HepG2 (cell line): ENCODE measurements around the gene NT5M. TPM values are rescaled to one million over a fixed set of nuclear protein-coding genes. Genes with fewer than 3 reads are reported as not detected.

Source experiments
- CHCHD3 ChIP-seq: sonication (generic); formaldehyde crosslinking; IDR thresholded peaks from 2 replicates; pipeline ENCODE4 v1.8.0; 2022; ENCODE audit warnings: mild to moderate bottlenecking, missing genetic modification reagents, moderate library complexity
- ETV6 ChIP-seq: sonication (generic); formaldehyde crosslinking; conservative IDR thresholded peaks from 2 replicates; pipeline ENCODE4 v1.4.0; 2020; ENCODE audit warnings: missing genetic modification reagents
- KDM5B ChIP-seq: sonication (generic); formaldehyde crosslinking; IDR thresholded peaks from 2 replicates; pipeline ENCODE4 v1.4.0; 2020; ENCODE audit warnings: missing genetic modification reagents, mild to moderate bottlenecking, borderline replicate concordance
- KMT2A ChIP-seq: sonication (generic); formaldehyde crosslinking; IDR thresholded peaks from 2 replicates; pipeline ENCODE4 v1.4.0; 2020; ENCODE audit warnings: missing genetic modification reagents
- MYC ChIP-seq: sonication (generic); formaldehyde crosslinking; IDR thresholded peaks from 2 replicates; pipeline ENCODE4 v1.9.0; 2021; ENCODE audit warnings: missing genetic modification reagents, borderline replicate concordance
- SOX13 ChIP-seq, 3 experiments: fragments of 450-650 bp in 1 of 3; sonication (generic) in 1 of 3; formaldehyde crosslinking in 1 of 3; IDR thresholded peaks in 2 of 3; conservative IDR thresholded peaks in 1 of 3; 2 replicates each; pipeline versions ENCODE4 v1.5.0 to v1.6.1; 2016 to 2020; ENCODE audit warnings: antibody characterized with exemption in 1 of 3, mild to moderate bottlenecking in 1 of 3, missing compliant biosample characterization in 1 of 3, missing genetic modification reagents in 1 of 3, moderate library complexity in 1 of 3
- TCF7 ChIP-seq: sonication (generic); IDR thresholded peaks from 2 replicates; pipeline ENCODE4 v1.6.1; 2016; ENCODE audit warnings: antibody characterized with exemption, low read depth
- U2AF2 ChIP-seq: fragments of 200-400 bp; formaldehyde crosslinking; IDR thresholded peaks from 2 replicates; pipeline ENCODE4 v1.6.1; 2017; ENCODE audit warnings: low read depth, mild to moderate bottlenecking, low read length
- XRCC5 ChIP-seq: fragments of 200-400 bp; formaldehyde crosslinking; optimal IDR thresholded peaks from 2 replicates; pipeline ENCODE3; 2017; ENCODE audit warnings: mild to moderate bottlenecking, low read length
- ZBTB38 ChIP-seq: sonication (generic); formaldehyde crosslinking; IDR thresholded peaks from 2 replicates; pipeline ENCODE4 v1.5.1; 2020; ENCODE audit warnings: mild to moderate bottlenecking, missing genetic modification reagents
- ZNF451 ChIP-seq: sonication (generic); formaldehyde crosslinking; IDR thresholded peaks from 2 replicates; pipeline ENCODE4 v1.5.0; 2020; ENCODE audit warnings: mild to moderate bottlenecking, missing genetic modification reagents
- polyA plus RNA-seq, 8 experiments: library from polyadenylated mRNA; depleted of rRNA in 3 of 8; stranded (reverse) in 7 of 8; unstranded in 1 of 8; fragments of >200 nt; fragmentation: Illumina TruSeq in 4 of 8; extraction: Trizol in 4 of 8; gene quantifications; 2 replicates each; pipeline versions ENCODE4 v1.2.1 to v1.2.3, GENCODE V29; 2011 to 2016; ENCODE audit warnings: low read depth in 4 of 8, missing spikeins in 1 of 8, mixed read lengths in 1 of 8; ENCODE audit not compliant: insufficient read depth in 1 of 8
- total RNA-seq, 5 experiments: library from RNA; depleted of rRNA; stranded (reverse); fragments of >200 nt; fragmentation: Illumina TruSeq; extraction: Trizol; gene quantifications; 2 replicates each; pipeline ENCODE4 v1.2.3, GENCODE V29; 2016; ENCODE audit warnings: low read depth in 1 of 5
- TF ChIP-seq, protein P1 (sequence below): sonication (generic); formaldehyde crosslinking; IDR thresholded peaks from 2 replicates; pipeline ENCODE4 v1.4.0; 2020; ENCODE audit warnings: missing genetic modification reagents
- TF ChIP-seq, protein P2 (sequence below): IDR thresholded peaks from 2 replicates; pipeline ENCODE4 v1.6.1; 2016; ENCODE audit warnings: low read depth, missing genetic modification reagents, missing compliant biosample characterization
- TF ChIP-seq, protein P3 (sequence below): sonication (generic); formaldehyde crosslinking; IDR thresholded peaks from 2 replicates; pipeline ENCODE4 v1.5.1; 2020; ENCODE audit warnings: mild to moderate bottlenecking, missing genetic modification reagents
- TF ChIP-seq, protein P4 (sequence below): sonication (generic); formaldehyde crosslinking; conservative IDR thresholded peaks from 2 replicates; pipeline ENCODE4 v1.4.0; 2020; ENCODE audit warnings: mild to moderate bottlenecking, missing genetic modification reagents, moderate library complexity

NT5M gene
- total and polyA plus RNA-seq, 2 of the 13 experiments (the other 11 are each of a cell fraction or from before 2014, with no cell fraction given), result 0.55 to 0.78 TPM

GRCh38 chr17:17344507-17345293 lies 41.5 kb downstream of the NT5M start (continued):
- TF ChIP-seq, protein P1, sequence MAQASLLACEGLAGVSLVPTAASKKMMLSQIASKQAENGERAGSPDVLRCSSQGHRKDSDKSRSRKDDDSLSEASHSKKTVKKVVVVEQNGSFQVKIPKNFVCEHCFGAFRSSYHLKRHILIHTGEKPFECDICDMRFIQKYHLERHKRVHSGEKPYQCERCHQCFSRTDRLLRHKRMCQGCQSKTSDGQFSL (CRISPR knock-in tag), result no peak
- TF ChIP-seq, protein P2, sequence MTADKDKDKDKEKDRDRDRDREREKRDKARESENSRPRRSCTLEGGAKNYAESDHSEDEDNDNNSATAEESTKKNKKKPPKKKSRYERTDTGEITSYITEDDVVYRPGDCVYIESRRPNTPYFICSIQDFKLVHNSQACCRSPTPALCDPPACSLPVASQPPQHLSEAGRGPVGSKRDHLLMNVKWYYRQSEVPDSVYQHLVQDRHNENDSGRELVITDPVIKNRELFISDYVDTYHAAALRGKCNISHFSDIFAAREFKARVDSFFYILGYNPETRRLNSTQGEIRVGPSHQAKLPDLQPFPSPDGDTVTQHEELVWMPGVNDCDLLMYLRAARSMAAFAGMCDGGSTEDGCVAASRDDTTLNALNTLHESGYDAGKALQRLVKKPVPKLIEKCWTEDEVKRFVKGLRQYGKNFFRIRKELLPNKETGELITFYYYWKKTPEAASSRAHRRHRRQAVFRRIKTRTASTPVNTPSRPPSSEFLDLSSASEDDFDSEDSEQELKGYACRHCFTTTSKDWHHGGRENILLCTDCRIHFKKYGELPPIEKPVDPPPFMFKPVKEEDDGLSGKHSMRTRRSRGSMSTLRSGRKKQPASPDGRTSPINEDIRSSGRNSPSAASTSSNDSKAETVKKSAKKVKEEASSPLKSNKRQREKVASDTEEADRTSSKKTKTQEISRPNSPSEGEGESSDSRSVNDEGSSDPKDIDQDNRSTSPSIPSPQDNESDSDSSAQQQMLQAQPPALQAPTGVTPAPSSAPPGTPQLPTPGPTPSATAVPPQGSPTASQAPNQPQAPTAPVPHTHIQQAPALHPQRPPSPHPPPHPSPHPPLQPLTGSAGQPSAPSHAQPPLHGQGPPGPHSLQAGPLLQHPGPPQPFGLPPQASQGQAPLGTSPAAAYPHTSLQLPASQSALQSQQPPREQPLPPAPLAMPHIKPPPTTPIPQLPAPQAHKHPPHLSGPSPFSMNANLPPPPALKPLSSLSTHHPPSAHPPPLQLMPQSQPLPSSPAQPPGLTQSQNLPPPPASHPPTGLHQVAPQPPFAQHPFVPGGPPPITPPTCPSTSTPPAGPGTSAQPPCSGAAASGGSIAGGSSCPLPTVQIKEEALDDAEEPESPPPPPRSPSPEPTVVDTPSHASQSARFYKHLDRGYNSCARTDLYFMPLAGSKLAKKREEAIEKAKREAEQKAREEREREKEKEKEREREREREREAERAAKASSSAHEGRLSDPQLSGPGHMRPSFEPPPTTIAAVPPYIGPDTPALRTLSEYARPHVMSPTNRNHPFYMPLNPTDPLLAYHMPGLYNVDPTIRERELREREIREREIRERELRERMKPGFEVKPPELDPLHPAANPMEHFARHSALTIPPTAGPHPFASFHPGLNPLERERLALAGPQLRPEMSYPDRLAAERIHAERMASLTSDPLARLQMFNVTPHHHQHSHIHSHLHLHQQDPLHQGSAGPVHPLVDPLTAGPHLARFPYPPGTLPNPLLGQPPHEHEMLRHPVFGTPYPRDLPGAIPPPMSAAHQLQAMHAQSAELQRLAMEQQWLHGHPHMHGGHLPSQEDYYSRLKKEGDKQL, result no peak
- TF ChIP-seq ZBTB38 (CRISPR knock-in tag) (0 out of 2 replicates have a peak, but pooled peaks have one; percentile 12), CHCHD3 (no peak), ETV6 (CRISPR knock-in tag) (no peak), U2AF2 (no peak), TCF7 (peak; percentile 13; the same call in 1 of the 2 replicates), ZNF451 (CRISPR knock-in tag) (no peak), KDM5B (CRISPR knock-in tag) (peak; percentile 42; the same call in 1 of the 2 replicates), KMT2A (CRISPR knock-in tag) (no peak), SOX13 (IDR thresholded peaks at IDR 0.05) (no peak), SOX13 (CRISPR knock-in tag; conservative IDR thresholded peaks at IDR 0.05 in 1 of 2, IDR thresholded peaks at IDR 0.05 in 1 of 2) (peak in 1 of 2 experiments; percentile 31; a peak in 1 of 4 replicates), MYC (peak; percentile 65; the same call in 1 of the 2 replicates), XRCC5 (no peak)
- TF ChIP-seq, protein P3, sequence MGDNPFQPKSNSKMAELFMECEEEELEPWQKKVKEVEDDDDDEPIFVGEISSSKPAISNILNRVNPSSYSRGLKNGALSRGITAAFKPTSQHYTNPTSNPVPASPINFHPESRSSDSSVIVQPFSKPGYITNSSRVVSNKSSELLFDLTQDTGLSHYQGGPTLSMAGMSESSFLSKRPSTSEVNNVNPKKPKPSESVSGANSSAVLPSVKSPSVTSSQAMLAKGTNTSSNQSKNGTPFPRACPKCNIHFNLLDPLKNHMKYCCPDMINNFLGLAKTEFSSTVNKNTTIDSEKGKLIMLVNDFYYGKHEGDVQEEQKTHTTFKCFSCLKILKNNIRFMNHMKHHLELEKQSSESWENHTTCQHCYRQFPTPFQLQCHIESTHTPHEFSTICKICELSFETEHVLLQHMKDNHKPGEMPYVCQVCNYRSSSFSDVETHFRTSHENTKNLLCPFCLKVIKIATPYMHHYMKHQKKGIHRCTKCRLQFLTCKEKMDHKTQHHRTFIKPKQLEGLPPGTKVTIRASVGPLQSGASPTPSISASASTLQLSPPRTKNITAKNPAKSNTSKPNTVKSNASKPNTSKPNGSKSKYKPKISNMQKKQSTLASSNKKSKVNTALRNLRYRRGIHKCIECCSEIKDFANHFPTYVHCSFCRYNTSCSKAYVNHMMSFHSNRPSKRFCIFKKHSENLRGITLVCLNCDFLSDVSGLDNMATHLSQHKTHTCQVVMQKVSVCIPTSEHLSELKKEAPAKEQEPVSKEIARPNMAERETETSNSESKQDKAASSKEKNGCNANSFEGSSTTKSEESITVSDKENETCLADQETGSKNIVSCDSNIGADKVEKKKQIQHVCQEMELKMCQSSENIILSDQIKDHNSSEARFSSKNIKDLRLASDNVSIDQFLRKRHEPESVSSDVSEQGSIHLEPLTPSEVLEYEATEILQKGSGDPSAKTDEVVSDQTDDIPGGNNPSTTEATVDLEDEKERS (CRISPR knock-in tag), result no peak
- TF ChIP-seq, protein P4, sequence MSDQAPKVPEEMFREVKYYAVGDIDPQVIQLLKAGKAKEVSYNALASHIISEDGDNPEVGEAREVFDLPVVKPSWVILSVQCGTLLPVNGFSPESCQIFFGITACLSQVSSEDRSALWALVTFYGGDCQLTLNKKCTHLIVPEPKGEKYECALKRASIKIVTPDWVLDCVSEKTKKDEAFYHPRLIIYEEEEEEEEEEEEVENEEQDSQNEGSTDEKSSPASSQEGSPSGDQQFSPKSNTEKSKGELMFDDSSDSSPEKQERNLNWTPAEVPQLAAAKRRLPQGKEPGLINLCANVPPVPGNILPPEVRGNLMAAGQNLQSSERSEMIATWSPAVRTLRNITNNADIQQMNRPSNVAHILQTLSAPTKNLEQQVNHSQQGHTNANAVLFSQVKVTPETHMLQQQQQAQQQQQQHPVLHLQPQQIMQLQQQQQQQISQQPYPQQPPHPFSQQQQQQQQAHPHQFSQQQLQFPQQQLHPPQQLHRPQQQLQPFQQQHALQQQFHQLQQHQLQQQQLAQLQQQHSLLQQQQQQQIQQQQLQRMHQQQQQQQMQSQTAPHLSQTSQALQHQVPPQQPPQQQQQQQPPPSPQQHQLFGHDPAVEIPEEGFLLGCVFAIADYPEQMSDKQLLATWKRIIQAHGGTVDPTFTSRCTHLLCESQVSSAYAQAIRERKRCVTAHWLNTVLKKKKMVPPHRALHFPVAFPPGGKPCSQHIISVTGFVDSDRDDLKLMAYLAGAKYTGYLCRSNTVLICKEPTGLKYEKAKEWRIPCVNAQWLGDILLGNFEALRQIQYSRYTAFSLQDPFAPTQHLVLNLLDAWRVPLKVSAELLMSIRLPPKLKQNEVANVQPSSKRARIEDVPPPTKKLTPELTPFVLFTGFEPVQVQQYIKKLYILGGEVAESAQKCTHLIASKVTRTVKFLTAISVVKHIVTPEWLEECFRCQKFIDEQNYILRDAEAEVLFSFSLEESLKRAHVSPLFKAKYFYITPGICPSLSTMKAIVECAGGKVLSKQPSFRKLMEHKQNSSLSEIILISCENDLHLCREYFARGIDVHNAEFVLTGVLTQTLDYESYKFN, result peak; percentile 56; the same call in 1 of the 2 replicates
